GM18867 (cell line): ENCODE measurements around the gene RNASEH1.
A peak's percentile ranks its signal among the peaks of the same experiment; 100 is the strongest.

Experiments
- ATAC-seq: cut with Tn5 transposase; IDR thresholded peaks from one replicate; pipeline ENCODE4 v1.9.1; 2021; ENCODE audit warnings: mild to moderate bottlenecking, moderate library complexity; ENCODE audit not compliant: unreplicated experiment

The RNASEH1 gene

GRCh38 chr2:3563521-3563976 lies 5.4 kb upstream of the RNASEH1 start:
- peak; percentile 48 for ATAC-seq

- peak; percentile 30 for ATAC-seq
Measured at GRCh38 chr2:3557639-3558204, 411 bp downstream of the RNASEH1 start.

GRCh38 chr2:3553946-3554345 lies 4.2 kb downstream of the RNASEH1 start:
- ATAC-seq, result no peak

- no peak for ATAC-seq
Measured at GRCh38 chr2:3547915-3548314, 10.2 kb downstream of the RNASEH1 start.

GRCh38 chr2:3545788-3546478 lies 12.2 kb downstream of the RNASEH1 start:
- no peak for ATAC-seq

GRCh38 chr2:3543023-3543683 lies 15.0 kb downstream of the RNASEH1 start:
- no peak for ATAC-seq

- no peak for ATAC-seq
Measured at GRCh38 chr2:3542107-3542506, 16.0 kb downstream of the RNASEH1 start.

- no peak for ATAC-seq
Measured at GRCh38 chr2:3539836-3540235, 18.3 kb downstream of the RNASEH1 start.

GRCh38 chr2:3536682-3537632 lies 21.2 kb downstream of the RNASEH1 start:
- no peak for ATAC-seq

GRCh38 chr2:3535794-3536681 lies 22.1 kb downstream of the RNASEH1 start:
- no peak for ATAC-seq

GRCh38 chr2:3535467-3535793 lies 22.7 kb downstream of the RNASEH1 start:
- no peak for ATAC-seq

- ATAC-seq, result no peak
Measured at GRCh38 chr2:3534251-3534814, 23.8 kb downstream of the RNASEH1 start.

GRCh38 chr2:3533836-3534235 lies 24.3 kb downstream of the RNASEH1 start:
- ATAC-seq, result no peak

- ATAC-seq, result no peak
Measured at GRCh38 chr2:3532941-3533340, 25.2 kb downstream of the RNASEH1 start.

GRCh38 chr2:3529316-3530025 lies 28.7 kb downstream of the RNASEH1 start:
- no peak for ATAC-seq

GRCh38 chr2:3527886-3528785 lies 30.0 kb downstream of the RNASEH1 start:
- ATAC-seq, result no peak

GRCh38 chr2:3526871-3527270 lies 31.3 kb downstream of the RNASEH1 start:
- ATAC-seq, result no peak

GRCh38 chr2:3523551-3524041 lies 34.5 kb downstream of the RNASEH1 start:
- ATAC-seq, result no peak
